GM12801 (cell line): Measurements from ENCODE around the gene ME1.

Experiments used
- TF ChIP-seq, protein P1 (sequence below): IDR thresholded peaks from one replicate; pipeline ENCODE4 v1.5.1; 2011; ENCODE audit warnings: control low read depth; ENCODE audit not compliant: insufficient read length; ENCODE audit errors: extremely low read depth

ME1 gene

DNA sequence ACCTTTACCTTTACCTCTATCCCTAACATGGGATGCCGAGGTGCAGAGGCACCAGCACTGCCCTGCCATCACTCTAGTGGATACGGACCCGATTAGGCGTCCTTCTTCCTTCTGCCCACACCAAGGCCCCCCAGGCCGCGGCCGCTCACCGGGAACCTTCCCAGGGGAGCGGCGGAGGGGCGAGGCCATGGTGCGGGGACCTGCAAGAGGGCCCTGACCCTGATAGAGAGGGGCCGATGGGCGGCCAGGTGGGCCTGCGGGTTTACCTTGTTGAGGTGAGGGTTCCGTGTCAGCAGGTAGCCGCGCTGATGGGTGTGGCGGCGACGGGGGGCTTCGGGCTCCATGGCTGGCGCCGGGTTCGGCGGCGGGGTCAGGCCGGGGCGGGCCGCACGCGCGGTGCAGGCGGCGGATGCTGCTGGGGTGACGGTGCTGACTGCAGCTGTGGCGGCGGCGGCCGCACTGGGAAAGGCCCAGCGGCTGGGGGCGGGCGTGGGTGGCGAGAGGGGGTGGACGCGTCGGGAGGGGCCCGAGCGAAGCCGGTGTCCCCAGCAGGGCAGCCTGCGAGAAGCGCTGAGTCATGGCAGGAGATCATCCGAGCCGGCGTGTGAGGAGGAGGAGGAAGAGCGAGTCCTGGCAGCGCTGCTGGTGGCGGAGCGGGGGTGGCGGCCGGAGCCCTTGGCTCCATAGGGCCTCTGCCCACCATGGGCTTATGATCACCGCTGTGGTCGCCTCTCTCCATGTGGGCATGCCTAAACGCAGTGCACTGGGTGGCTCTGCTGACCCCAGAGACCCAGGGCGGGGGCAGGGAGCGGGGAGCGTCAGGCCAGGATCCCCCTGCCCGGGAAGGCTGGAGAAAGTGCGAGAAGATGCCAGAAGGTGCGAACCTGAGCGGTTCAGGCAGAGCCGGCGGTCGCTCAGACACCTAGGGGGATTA is at the start of gene ME1:
Gene ME1 (minus strand): TSS at position 441 of the 934 bp plus-strand sequence. CDS start 97 bp downstream, at position 344.
- TF ChIP-seq, protein P1, sequence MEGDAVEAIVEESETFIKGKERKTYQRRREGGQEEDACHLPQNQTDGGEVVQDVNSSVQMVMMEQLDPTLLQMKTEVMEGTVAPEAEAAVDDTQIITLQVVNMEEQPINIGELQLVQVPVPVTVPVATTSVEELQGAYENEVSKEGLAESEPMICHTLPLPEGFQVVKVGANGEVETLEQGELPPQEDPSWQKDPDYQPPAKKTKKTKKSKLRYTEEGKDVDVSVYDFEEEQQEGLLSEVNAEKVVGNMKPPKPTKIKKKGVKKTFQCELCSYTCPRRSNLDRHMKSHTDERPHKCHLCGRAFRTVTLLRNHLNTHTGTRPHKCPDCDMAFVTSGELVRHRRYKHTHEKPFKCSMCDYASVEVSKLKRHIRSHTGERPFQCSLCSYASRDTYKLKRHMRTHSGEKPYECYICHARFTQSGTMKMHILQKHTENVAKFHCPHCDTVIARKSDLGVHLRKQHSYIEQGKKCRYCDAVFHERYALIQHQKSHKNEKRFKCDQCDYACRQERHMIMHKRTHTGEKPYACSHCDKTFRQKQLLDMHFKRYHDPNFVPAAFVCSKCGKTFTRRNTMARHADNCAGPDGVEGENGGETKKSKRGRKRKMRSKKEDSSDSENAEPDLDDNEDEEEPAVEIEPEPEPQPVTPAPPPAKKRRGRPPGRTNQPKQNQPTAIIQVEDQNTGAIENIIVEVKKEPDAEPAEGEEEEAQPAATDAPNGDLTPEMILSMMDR = no peak

DNA sequence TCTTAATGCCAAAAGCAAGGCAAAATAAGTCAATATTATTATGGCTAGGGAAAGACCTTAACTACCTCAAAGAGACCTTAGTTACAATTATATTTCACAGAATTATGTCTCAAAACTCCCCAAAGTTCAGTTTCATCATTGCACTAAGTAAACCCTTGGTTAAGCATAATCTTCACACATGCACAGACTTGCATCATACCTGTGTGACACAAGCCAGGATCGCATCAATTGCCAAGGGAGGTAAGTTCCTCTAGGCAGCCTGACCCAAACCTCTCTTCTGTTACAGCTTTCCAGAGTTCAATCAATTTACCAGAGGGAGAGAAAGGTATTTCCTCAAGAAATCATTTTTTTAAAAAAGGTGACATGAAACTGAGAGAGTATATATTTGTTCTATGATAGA is 49.6 kb upstream of the ME1 start:
- TF ChIP-seq, protein P1 = no peak

DNA sequence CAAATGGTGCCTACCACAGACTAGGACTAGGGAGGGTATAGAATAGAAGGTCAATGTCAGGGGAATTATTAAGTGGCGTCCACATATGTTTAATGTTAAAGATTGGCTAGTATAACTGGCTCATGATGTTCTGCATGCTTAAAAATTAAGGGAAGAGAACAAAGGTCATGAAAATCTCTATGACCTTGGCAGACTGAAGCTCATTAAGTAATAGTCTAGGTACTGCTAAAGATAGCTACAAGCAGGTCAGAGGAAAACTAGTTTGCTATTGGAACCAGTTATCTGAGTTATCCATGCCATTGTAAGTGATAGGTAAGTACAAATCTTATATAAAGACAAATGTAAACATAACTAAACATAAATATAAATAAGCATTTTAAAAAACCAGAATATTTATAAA is 48.5 kb upstream of the ME1 start:
- TF ChIP-seq, protein P1 = no peak

DNA sequence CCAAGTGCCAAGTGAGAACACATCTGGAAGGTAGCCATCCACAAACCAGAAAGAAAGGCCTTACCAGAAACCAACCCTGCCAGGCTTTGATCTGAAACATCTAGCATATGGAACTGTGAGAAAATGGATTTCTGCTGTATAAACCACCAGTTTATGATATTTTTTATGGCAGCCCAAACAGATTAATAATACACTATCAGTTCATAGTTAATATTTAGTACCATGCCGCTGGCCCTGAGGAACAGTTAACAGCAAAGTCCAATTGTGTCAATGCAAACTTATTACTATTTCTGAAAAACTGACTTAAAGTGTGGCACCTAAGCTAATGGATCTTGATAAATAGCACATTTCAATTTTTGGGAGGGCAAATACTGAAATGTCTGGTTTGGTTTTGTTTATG is 46.1 kb upstream of the ME1 start:
- TF ChIP-seq, protein P1 = no peak

DNA sequence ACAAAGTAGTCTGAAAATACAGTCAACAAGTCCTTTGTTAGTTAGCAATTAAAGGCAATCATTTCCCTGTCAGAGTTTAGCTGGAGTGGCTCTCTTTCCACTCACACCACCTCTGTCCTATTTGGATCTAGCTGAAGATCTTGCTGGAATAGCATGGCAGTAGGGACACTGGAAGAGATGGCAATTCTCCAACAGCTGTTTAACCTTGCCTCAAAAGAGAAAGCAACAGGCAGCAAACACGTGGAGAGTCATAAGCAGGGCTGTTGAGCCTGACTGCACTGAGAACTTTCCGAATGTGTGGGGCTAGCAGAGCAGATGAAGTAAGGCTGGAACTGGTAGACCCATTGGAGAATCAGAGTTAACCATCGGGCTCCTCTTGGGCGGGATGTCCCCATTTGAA is 43.5 kb upstream of the ME1 start:
- TF ChIP-seq, protein P1 = no peak

DNA sequence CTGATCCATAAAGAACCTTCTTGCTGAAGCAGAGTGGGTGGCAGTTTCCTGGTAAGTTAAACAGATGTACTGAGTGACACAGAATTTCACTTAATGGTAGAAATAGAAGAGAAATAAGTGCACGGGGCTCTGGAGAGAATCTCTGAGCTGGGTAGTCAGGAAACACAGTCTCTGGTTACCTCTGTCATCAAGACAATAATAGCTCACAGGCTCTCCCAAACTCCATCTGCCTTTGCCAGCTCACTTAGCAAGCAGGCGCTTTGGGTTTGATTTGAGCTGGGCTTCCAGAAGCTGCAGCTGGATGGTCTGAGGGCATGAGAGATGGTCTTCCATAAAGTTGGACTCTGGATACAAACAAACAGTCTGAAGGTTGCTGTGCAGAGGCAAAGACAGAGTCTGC is 41.9 kb upstream of the ME1 start:
- TF ChIP-seq, protein P1 = no peak

DNA sequence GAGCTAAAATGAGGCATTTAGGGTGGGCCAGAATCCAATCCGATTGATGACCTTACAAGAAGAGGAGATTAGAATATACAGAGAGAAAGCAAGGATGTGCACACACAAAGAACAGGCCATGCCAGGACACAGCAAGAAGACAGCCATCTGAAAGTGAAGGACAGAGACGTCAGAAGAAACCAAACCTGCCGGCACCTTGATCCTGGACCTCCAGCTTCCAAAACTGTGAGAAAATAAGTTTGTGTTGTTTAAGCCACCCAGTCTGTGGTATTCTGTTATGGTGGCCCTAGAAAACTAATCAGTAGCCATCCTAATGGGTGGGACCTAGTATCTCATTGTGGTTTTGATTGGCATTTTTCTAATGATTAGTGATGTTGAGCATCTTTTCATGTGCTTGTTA is 39.7 kb upstream of the ME1 start:
- TF ChIP-seq, protein P1 = no peak
